HL-60 (cell line): ENCODE results near the gene MAP2K5.

Source experiments
- DNase-seq, 2 experiments: peaks; one replicate each; pipeline ENCODE4 v3.0.0-alpha.2; 2010 to 2020; ENCODE audit warnings: low read depth in 1 of 2, low spot score in 1 of 2
- H3K27ac ChIP-seq: fragments of 250-450 bp; sonication (Bioruptor Pico); replicated peaks from 2 replicates; pipeline ENCODE4 v1.5.1; 2020; ENCODE audit warnings: mild to moderate bottlenecking, moderate library complexity
- H3K27me3 ChIP-seq: fragments of 250-450 bp; sonication (Bioruptor Pico); 2 replicates; pipeline ENCODE4 v1.5.1; 2021; ENCODE audit warnings: mild to moderate bottlenecking, moderate library complexity; ENCODE audit not compliant: insufficient read depth, poor library complexity, severe bottlenecking
- H3K4me3 ChIP-seq: replicated peaks from 2 replicates; pipeline ENCODE4 v1.5.1; 2011; ENCODE audit warnings: mild to moderate bottlenecking, control low read depth, low read length; ENCODE audit not compliant: insufficient read depth
- GABPA ChIP-seq: IDR thresholded peaks from 2 replicates; pipeline ENCODE4 v1.6.1; 2012; ENCODE audit warnings: low read depth
- POLR2AphosphoS5 ChIP-seq: IDR thresholded peaks from 2 replicates; pipeline ENCODE4 v1.6.1; 2012; ENCODE audit warnings: low read depth
- SPI1 ChIP-seq: IDR thresholded peaks from 2 replicates; pipeline ENCODE4 v1.6.1; 2012; ENCODE audit warnings: low read depth, mild to moderate bottlenecking, borderline replicate concordance
- TF ChIP-seq, protein P1 (sequence below): IDR thresholded peaks from 2 replicates; pipeline ENCODE4 v1.6.1; 2012; ENCODE audit warnings: low read depth; ENCODE audit not compliant: insufficient replicate concordance
- TF ChIP-seq, protein P2 (sequence below): IDR thresholded peaks from one replicate; pipeline ENCODE4 v1.5.1; 2011; ENCODE audit warnings: low read length, control low read depth, inconsistent platforms; ENCODE audit not compliant: insufficient read depth

MAP2K5 gene

DNA sequence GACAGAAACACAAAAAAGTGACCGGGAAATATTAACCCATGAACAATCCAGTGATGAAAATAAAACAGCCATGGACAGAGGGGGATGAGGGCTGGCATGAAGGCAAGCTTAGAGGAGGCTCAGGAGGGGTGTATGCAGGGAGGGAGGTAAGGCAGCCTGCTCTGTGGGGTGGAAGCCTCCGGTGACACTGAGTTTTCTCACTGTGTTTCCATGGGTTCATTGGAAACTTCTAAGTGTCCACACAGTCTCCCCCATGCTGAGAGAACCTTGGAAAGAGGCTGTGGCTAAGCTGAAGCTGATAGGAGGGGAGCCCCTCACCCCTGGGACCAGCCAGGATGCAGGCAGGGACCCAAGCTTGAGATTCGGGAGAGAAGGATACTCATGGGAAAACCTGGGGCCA lies 276.0 kb downstream of the MAP2K5 start:
- TF ChIP-seq, protein P1, sequence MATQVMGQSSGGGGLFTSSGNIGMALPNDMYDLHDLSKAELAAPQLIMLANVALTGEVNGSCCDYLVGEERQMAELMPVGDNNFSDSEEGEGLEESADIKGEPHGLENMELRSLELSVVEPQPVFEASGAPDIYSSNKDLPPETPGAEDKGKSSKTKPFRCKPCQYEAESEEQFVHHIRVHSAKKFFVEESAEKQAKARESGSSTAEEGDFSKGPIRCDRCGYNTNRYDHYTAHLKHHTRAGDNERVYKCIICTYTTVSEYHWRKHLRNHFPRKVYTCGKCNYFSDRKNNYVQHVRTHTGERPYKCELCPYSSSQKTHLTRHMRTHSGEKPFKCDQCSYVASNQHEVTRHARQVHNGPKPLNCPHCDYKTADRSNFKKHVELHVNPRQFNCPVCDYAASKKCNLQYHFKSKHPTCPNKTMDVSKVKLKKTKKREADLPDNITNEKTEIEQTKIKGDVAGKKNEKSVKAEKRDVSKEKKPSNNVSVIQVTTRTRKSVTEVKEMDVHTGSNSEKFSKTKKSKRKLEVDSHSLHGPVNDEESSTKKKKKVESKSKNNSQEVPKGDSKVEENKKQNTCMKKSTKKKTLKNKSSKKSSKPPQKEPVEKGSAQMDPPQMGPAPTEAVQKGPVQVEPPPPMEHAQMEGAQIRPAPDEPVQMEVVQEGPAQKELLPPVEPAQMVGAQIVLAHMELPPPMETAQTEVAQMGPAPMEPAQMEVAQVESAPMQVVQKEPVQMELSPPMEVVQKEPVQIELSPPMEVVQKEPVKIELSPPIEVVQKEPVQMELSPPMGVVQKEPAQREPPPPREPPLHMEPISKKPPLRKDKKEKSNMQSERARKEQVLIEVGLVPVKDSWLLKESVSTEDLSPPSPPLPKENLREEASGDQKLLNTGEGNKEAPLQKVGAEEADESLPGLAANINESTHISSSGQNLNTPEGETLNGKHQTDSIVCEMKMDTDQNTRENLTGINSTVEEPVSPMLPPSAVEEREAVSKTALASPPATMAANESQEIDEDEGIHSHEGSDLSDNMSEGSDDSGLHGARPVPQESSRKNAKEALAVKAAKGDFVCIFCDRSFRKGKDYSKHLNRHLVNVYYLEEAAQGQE = no peak
- TF ChIP-seq POLR2AphosphoS5 = no peak
- TF ChIP-seq, protein P2, sequence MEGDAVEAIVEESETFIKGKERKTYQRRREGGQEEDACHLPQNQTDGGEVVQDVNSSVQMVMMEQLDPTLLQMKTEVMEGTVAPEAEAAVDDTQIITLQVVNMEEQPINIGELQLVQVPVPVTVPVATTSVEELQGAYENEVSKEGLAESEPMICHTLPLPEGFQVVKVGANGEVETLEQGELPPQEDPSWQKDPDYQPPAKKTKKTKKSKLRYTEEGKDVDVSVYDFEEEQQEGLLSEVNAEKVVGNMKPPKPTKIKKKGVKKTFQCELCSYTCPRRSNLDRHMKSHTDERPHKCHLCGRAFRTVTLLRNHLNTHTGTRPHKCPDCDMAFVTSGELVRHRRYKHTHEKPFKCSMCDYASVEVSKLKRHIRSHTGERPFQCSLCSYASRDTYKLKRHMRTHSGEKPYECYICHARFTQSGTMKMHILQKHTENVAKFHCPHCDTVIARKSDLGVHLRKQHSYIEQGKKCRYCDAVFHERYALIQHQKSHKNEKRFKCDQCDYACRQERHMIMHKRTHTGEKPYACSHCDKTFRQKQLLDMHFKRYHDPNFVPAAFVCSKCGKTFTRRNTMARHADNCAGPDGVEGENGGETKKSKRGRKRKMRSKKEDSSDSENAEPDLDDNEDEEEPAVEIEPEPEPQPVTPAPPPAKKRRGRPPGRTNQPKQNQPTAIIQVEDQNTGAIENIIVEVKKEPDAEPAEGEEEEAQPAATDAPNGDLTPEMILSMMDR = no peak
- no peak for TF ChIP-seq SPI1
- TF ChIP-seq GABPA = no peak
- Histone ChIP-seq H3K27ac (no peak overlapping the region), H3K4me3 (no peak overlapping the region), H3K27me3 (peaks cover 35% of the 10 kb centered on the region)
- DNase-seq = no peak

DNA sequence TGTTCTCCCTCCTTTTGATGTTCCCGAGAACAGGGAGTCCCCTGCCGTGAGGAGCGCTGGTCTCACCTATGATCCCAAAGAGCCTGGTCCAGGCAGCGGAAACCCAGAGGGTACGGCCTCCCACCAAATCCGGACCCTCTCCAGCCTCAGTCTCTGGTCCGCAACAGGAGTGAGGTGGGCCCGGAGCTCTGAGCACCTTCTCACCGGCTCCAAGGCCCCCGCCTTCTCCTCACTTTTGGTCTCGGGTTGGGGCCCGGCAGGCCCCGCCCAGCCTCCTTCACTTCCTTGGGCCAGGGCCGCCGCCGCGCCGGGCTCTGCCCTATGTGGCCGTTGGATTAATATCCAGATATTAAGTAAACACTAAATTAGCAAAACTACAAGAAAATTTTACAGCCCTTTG lies 277.1 kb downstream of the MAP2K5 start:
- TF ChIP-seq, protein P2 = no peak
- TF ChIP-seq, protein P1 = no peak
- TF ChIP-seq POLR2AphosphoS5 = no peak
- no peak for TF ChIP-seq SPI1
- TF ChIP-seq GABPA = no peak
- DNase-seq = no peak
- Histone ChIP-seq H3K27ac (no peak overlapping the region), H3K27me3 (peaks cover 44% of the 10 kb centered on the region), H3K4me3 (no peak overlapping the region)

DNA sequence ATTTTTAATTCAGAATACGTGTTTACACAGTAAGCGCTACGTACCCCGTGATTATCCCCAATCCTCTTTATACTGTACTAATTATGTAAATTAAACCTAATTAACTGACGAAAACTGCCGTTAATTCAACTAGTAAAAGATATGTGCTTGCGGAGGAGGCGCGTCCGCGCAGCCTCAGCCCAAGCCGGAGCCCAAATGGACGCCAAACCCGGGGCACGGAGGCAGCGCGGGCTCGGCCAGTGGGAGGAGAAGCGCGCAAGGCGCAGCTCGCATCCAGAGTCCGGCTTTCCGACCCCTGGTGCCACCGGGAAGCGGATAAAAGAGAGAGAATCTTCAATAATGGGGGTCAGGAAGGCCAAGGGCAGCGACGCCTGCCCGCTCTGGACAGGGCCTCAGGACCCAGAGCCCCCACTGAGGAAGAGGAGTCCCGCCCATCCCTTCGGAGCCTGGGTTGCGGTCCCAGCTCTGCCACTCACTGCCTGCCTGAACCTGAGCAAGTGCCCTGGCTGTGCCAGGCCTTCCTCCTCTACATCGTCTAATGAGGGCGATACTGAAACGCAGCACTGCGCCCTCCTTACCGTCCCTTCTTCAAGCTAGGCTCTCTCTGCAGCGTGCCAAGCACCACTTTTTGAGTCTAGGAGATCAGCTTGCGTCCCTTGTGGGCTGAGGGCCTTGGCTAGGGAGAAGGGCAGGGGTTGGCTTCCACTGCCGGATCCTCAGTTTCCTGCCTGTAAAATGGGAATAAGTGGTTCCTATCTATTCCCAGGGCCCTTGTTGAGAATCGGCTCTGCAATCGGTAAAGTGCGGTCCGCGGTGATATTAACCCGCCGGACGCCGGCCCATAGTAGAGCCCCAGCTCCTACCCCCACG lies 277.9 kb downstream of the MAP2K5 start:
- no peak for TF ChIP-seq POLR2AphosphoS5
- TF ChIP-seq SPI1 = no peak
- no peak for TF ChIP-seq GABPA
- TF ChIP-seq, protein P2 = no peak
- TF ChIP-seq, protein P1 = no peak
- H3K27ac ChIP-seq = no peak overlapping the region
- peaks cover 49% of the 10 kb centered on the region for H3K27me3 ChIP-seq
- no peak overlapping the region for H3K4me3 ChIP-seq
- no peak for DNase-seq
